Keratinocyte (primary cell): ENCODE measurements around the gene MAGOHB.

Source experiments
- EZH2 ChIP-seq: IDR thresholded peaks from one replicate; pipeline ENCODE4 v1.6.1; 2012; ENCODE audit warnings: inconsistent platforms, mild to moderate bottlenecking, low read length, moderate library complexity
- TF ChIP-seq, protein P1 (sequence below), 3 experiments: IDR thresholded peaks in 1 of 3; conservative IDR thresholded peaks in 1 of 3; optimal IDR thresholded peaks in 1 of 3; 2 replicates in 2 of 3; 3 replicates in 1 of 3; pipeline versions ENCODE3 to v1.5.1; 2011; ENCODE audit warnings: low read length in 3 of 3, mild to moderate bottlenecking in 3 of 3, moderate library complexity in 2 of 3, control low read depth in 1 of 3, inconsistent platforms in 1 of 3; ENCODE audit not compliant: insufficient read depth in 2 of 3; ENCODE audit errors: extremely low read depth in 1 of 3

DNA sequence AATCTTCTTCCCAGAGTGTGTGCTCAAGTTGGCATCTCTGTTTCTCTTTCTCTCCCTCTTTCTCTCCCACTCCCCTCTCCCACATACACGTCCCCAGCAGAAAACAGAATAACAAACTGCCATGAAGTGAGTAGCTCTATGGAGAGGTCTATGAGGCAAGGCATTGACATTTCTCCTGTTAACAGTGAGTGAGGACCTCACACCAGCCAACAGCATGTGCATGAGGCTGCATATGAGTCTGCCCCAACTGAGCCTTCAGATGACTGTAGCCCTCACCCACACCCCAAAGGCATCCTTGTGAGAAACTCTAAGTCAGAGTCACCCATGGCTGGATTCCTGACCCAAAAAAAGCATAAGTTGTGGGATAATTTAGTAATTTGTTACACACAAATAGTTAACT is 50.4 kb downstream of the MAGOHB start:
- TF ChIP-seq, protein P1, sequence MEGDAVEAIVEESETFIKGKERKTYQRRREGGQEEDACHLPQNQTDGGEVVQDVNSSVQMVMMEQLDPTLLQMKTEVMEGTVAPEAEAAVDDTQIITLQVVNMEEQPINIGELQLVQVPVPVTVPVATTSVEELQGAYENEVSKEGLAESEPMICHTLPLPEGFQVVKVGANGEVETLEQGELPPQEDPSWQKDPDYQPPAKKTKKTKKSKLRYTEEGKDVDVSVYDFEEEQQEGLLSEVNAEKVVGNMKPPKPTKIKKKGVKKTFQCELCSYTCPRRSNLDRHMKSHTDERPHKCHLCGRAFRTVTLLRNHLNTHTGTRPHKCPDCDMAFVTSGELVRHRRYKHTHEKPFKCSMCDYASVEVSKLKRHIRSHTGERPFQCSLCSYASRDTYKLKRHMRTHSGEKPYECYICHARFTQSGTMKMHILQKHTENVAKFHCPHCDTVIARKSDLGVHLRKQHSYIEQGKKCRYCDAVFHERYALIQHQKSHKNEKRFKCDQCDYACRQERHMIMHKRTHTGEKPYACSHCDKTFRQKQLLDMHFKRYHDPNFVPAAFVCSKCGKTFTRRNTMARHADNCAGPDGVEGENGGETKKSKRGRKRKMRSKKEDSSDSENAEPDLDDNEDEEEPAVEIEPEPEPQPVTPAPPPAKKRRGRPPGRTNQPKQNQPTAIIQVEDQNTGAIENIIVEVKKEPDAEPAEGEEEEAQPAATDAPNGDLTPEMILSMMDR (optimal IDR thresholded peaks at IDR 0.05 in 1 of 3, IDR thresholded peaks at IDR 0.05 in 1 of 3, conservative IDR thresholded peaks at IDR 0.05 in 1 of 3; ENCODE audit: extremely low read depth in 1 of 3, insufficient read depth in 2 of 3, low read length in 3 of 3): no peak
- no peak for TF ChIP-seq EZH2
